IMR-90 (cell line): ENCODE data around the gene IGFBP7. TPM values are rescaled to one million over a fixed set of nuclear protein-coding genes. Genes with fewer than 3 reads are reported as not detected.
A peak's percentile ranks its signal among the peaks of the same experiment; 100 is the strongest.

Experiments
- ATAC-seq: fragments of 200-7000 bp; cut with Tn5 transposase; 2 replicates; pipeline ENCODE4 v1.9.1; 2020; ENCODE audit warnings: low read depth, mild to moderate bottlenecking, moderate library complexity
- BruUV-seq: library from RNA; stranded (reverse); fragments of 400-500 nt; replicated peaks from 2 replicates; lab custom pipeline; 2021; lab: Mats Ljungman, UMichigan
- CTCF ChIA-PET: fragments of 300-600 bp; formaldehyde crosslinking; extraction: SDS; loops from one replicate; lab custom pipeline; 2021; ENCODE audit warnings: antibody characterized with exemption; lab: Yijun Ruan, JAX
- POLR2A ChIA-PET: fragments of 300-600 bp; sonication (Branson Sonifier 250); formaldehyde crosslinking; loops from one replicate; lab custom pipeline; 2022; ENCODE audit warnings: antibody characterized with exemption; ENCODE audit not compliant: unreplicated experiment; lab: Charles Lee
- DNase-seq: peaks from one replicate; pipeline ENCODE4 v3.0.0; 2013
- H2AFZ ChIP-seq: replicated peaks from 2 replicates; pipeline ENCODE3; 2013; ENCODE audit warnings: low read length, mild to moderate bottlenecking; ENCODE audit not compliant: poor library complexity
- H2AK5ac ChIP-seq: 2 replicates; pipeline ENCODE4 v1.6.1; 2013; ENCODE audit warnings: low read depth, low read length, inconsistent platforms
- H2AK9ac ChIP-seq: replicated peaks from 2 replicates; pipeline ENCODE3; 2013; ENCODE audit warnings: mild to moderate bottlenecking, low read depth, low read length, moderate library complexity; ENCODE audit not compliant: poor library complexity
- H2BK120ac ChIP-seq: 2 replicates; pipeline ENCODE4 v1.6.1; 2013; ENCODE audit warnings: low read depth, low read length, inconsistent platforms
- H2BK15ac ChIP-seq: 3 replicates; pipeline ENCODE4 v1.6.1; 2013; ENCODE audit warnings: low read depth, low read length, inconsistent platforms
- H2BK20ac ChIP-seq: 2 replicates; pipeline ENCODE4 v1.6.1; 2013; ENCODE audit warnings: low read depth, mild to moderate bottlenecking, inconsistent platforms, low read length, moderate library complexity
- H2BK5ac ChIP-seq: 2 replicates; pipeline ENCODE4 v1.6.1; 2013; ENCODE audit warnings: mild to moderate bottlenecking, low read depth, low read length, inconsistent platforms; ENCODE audit not compliant: poor library complexity, severe bottlenecking
- H3K14ac ChIP-seq: replicated peaks from 2 replicates; pipeline ENCODE4 v1.6.1; 2013; ENCODE audit warnings: low read depth, low read length, inconsistent platforms
- H3K18ac ChIP-seq: 2 replicates; pipeline ENCODE4 v1.6.1; 2013; ENCODE audit warnings: low read depth, low read length, control low read depth
- H3K23ac ChIP-seq: 2 replicates; pipeline ENCODE4 v1.6.1; 2013; ENCODE audit warnings: low read depth, low read length, inconsistent platforms
- H3K27ac ChIP-seq: 2 replicates; pipeline ENCODE4 v1.5.1; 2013; ENCODE audit warnings: mild to moderate bottlenecking, control low read depth, low read length; ENCODE audit not compliant: insufficient read depth
- H3K27me3 ChIP-seq: 2 replicates; pipeline ENCODE4 v1.6.1; 2013; ENCODE audit warnings: low read length; ENCODE audit not compliant: control insufficient read depth, insufficient read depth
- H3K36me3 ChIP-seq: 2 replicates; pipeline ENCODE4 v1.6.1; 2013; ENCODE audit warnings: low read length, mixed read lengths; ENCODE audit not compliant: control insufficient read depth, insufficient read depth
- H3K4ac ChIP-seq: 2 replicates; pipeline ENCODE4 v1.6.1; 2013; ENCODE audit warnings: low read depth, low read length, inconsistent platforms
- H3K4me1 ChIP-seq: 2 replicates; pipeline ENCODE4 v1.6.1; 2013; ENCODE audit warnings: low read length, mixed read lengths; ENCODE audit not compliant: control insufficient read depth, insufficient read depth
- H3K4me2 ChIP-seq: 2 replicates; pipeline ENCODE4 v1.6.1; 2013; ENCODE audit warnings: low read depth, mild to moderate bottlenecking, control low read depth, low read length, moderate library complexity
- H3K4me3 ChIP-seq: 2 replicates; pipeline ENCODE4 v1.5.1; 2013; ENCODE audit warnings: low read depth, mild to moderate bottlenecking, control low read depth, low read length, moderate library complexity; ENCODE audit not compliant: insufficient read depth
- H3K56ac ChIP-seq: 2 replicates; pipeline ENCODE4 v1.6.1; 2013; ENCODE audit warnings: low read length, inconsistent platforms; ENCODE audit not compliant: insufficient read depth; ENCODE audit errors: extremely low read depth
- H3K79me1 ChIP-seq, 2 experiments: 2 replicates each; pipeline ENCODE4 v1.6.1; 2013; ENCODE audit warnings: low read length in 2 of 2, inconsistent platforms in 1 of 2, low read depth in 1 of 2
- H3K9ac ChIP-seq: 2 replicates; pipeline ENCODE4 v1.6.1; 2013; ENCODE audit warnings: low read depth, low read length, control low read depth
- H3K9me1 ChIP-seq: 2 replicates; pipeline ENCODE4 v1.6.1; 2013; ENCODE audit warnings: low read length, inconsistent platforms; ENCODE audit not compliant: insufficient read depth
- H3K9me3 ChIP-seq: 2 replicates; pipeline ENCODE4 v1.6.1; 2013; ENCODE audit warnings: low read length; ENCODE audit not compliant: control insufficient read depth, insufficient read depth
- H4K20me1 ChIP-seq: 2 replicates; pipeline ENCODE4 v1.6.1; 2013; ENCODE audit warnings: low read length, inconsistent platforms; ENCODE audit not compliant: insufficient read depth
- H4K5ac ChIP-seq: 2 replicates; pipeline ENCODE4 v1.6.1; 2013; ENCODE audit warnings: mild to moderate bottlenecking, low read depth, low read length, control low read depth
- H4K8ac ChIP-seq, 2 experiments: 2 replicates each; pipeline ENCODE4 v1.6.1; 2013; ENCODE audit warnings: low read depth in 2 of 2, low read length in 2 of 2, control low read depth in 1 of 2, inconsistent platforms in 1 of 2
- H4K91ac ChIP-seq: 2 replicates; pipeline ENCODE4 v1.6.1; 2013; ENCODE audit warnings: low read depth, low read length, inconsistent platforms; ENCODE audit not compliant: insufficient read depth
- BHLHE40 ChIP-seq: fragments of 150-350 bp; IDR thresholded peaks from 2 replicates; pipeline ENCODE4 v1.6.1; 2016; ENCODE audit warnings: mild to moderate bottlenecking, low read depth, low read length
- CEBPB ChIP-seq: IDR thresholded peaks from 2 replicates; pipeline ENCODE4 v1.6.1; 2012; ENCODE audit warnings: low read depth, low read length, improper control_type of control experiment
- CHD1 ChIP-seq: IDR thresholded peaks from 2 replicates; pipeline ENCODE4 v1.6.1; 2012; ENCODE audit warnings: low read depth, low read length, improper control_type of control experiment
- FOS ChIP-seq: fragments of 150-350 bp; IDR thresholded peaks from 2 replicates; pipeline ENCODE4 v1.6.1; 2016; ENCODE audit warnings: low read depth, low read length
- MAFK ChIP-seq: IDR thresholded peaks from 2 replicates; pipeline ENCODE4 v1.6.1; 2012; ENCODE audit warnings: low read depth, low read length, improper control_type of control experiment
- MAZ ChIP-seq: IDR thresholded peaks from 2 replicates; pipeline ENCODE4 v1.6.1; 2012; ENCODE audit warnings: low read depth, mild to moderate bottlenecking, low read length, improper control_type of control experiment, moderate library complexity, borderline replicate concordance
- NFE2L2 ChIP-seq: fragments of 150-350 bp; IDR thresholded peaks from 2 replicates; pipeline ENCODE4 v1.6.1; 2016; ENCODE audit warnings: low read depth, mild to moderate bottlenecking, low read length
- POLR2A ChIP-seq: IDR thresholded peaks from 2 replicates; pipeline ENCODE4 v1.6.1; 2012; ENCODE audit warnings: mild to moderate bottlenecking, low read depth, low read length
- RAD21 ChIP-seq: IDR thresholded peaks from 2 replicates; pipeline ENCODE4 v1.6.1; 2012; ENCODE audit warnings: low read length, improper control_type of control experiment
- RCOR1 ChIP-seq: IDR thresholded peaks from 2 replicates; pipeline ENCODE4 v1.6.1; 2012; ENCODE audit warnings: mild to moderate bottlenecking, low read length, improper control_type of control experiment; ENCODE audit not compliant: insufficient replicate concordance
- USF2 ChIP-seq: fragments of 150-350 bp; IDR thresholded peaks from 2 replicates; pipeline ENCODE4 v1.6.1; 2017; ENCODE audit warnings: mild to moderate bottlenecking, antibody characterized with exemption, low read length, low read depth
- dilution Hi-C: fragments of 300-500 bp; cut with HindIII; formaldehyde crosslinking; loops from one replicate; pipeline ENCODE4 v1.14.3; 2018; ENCODE audit warnings: low sequenced_read_pairs; ENCODE audit not compliant: unreplicated experiment
- in situ Hi-C: fragments of 300-500 bp; cut with MboI; formaldehyde crosslinking; loops from 3 replicates; pipeline ENCODE4 v1.14.3; 2019; ENCODE audit warnings: low sequenced_read_pairs, inconsistent platforms, mixed read lengths
- intact Hi-C: fragments of 100-400 bp; cut with micrococcal nuclease; formaldehyde crosslinking; loops from 2 replicates; pipeline ENCODE4 v1.10.0; 2022
- polyA plus RNA-seq, 3 experiments: library from polyadenylated mRNA; depleted of rRNA; stranded (reverse); fragments of >200 nt; gene quantifications; 2 replicates each; pipeline ENCODE4 v1.2.3, GENCODE V29; 2012; ENCODE audit warnings: low replicate concordance in 1 of 3
- total RNA-seq: library from RNA; depleted of rRNA; stranded (reverse); fragments of >200 nt; gene quantifications from 2 replicates; pipeline ENCODE4 v1.2.3, GENCODE V29; 2012
- TF ChIP-seq, protein P1 (sequence below): fragments of 150-350 bp; IDR thresholded peaks from 2 replicates; pipeline ENCODE4 v1.6.1; 2016; ENCODE audit warnings: low read depth, mild to moderate bottlenecking, low read length, moderate library complexity, borderline replicate concordance

Gene IGFBP7
- total and polyA plus RNA-seq, 2 of the 4 experiments (the other 2 are of a cell fraction) = 33.2 to 267 TPM

DNA sequence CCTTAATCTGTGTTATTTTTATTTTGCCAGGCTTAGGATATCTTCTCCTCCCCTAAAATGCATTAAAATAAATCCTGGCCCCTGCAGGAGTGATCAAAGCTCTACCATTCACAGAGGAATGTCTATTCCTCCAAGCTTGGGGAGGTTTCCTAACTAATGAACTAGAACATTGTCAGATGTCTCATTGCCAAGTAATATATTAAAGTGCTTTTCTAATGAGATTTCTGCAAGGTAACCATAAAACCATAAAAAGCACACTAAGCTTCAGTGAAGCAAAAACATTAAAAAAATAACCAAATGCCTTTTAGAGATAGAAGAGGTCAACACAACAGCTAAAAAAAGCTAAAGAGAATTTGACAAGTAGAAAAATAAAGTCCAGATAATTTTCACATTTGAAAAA lies 34.8 kb downstream of the IGFBP7 start:
- no peak overlapping the region for H3K56ac ChIP-seq
- no peak overlapping the region for H2AFZ ChIP-seq
- peak overlapping the region; percentile 85; the same call in 1 of the 2 replicates for H2AK5ac ChIP-seq
- H4K5ac ChIP-seq = no peak overlapping the region
- peak overlapping the region; percentile 72 for H4K91ac ChIP-seq
- no TSS peak for BruUV-seq
- POLR2A ChIA-PET = interaction anchor here (0.6 kb wide), 1 partner anchor 9 kb away, joined by 3 read pairs; no protein-coding TSS in a partner anchor
- H3K14ac ChIP-seq = peak overlapping the region; percentile 82
- H2BK5ac ChIP-seq = peak overlapping the region; percentile 88
- dilution Hi-C loops (no loop called here), in situ Hi-C loops (no loop called here), intact Hi-C loops (no loop called here)
- ATAC-seq = no peak
- H3K4ac ChIP-seq = peak overlapping the region; percentile 78; the same call in 1 of the 2 replicates
- no peak overlapping the region; the same call in 1 of the 2 replicates for H3K18ac ChIP-seq
- H3K9me3 ChIP-seq = no peaks in the 10 kb centered on the region
- TF ChIP-seq CEBPB = no peak
- no peak for TF ChIP-seq USF2
- no peak for TF ChIP-seq NFE2L2
- no peak for TF ChIP-seq CHD1
- no peak for TF ChIP-seq POLR2A
- TF ChIP-seq MAFK = no peak
- TF ChIP-seq BHLHE40 = no peak
- TF ChIP-seq RCOR1 = no peak
- no peak for TF ChIP-seq RAD21
- TF ChIP-seq FOS = no peak
- TF ChIP-seq, protein P1, sequence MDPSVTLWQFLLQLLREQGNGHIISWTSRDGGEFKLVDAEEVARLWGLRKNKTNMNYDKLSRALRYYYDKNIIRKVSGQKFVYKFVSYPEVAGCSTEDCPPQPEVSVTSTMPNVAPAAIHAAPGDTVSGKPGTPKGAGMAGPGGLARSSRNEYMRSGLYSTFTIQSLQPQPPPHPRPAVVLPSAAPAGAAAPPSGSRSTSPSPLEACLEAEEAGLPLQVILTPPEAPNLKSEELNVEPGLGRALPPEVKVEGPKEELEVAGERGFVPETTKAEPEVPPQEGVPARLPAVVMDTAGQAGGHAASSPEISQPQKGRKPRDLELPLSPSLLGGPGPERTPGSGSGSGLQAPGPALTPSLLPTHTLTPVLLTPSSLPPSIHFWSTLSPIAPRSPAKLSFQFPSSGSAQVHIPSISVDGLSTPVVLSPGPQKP = no peak
- no peak for TF ChIP-seq MAZ
- H2AK9ac ChIP-seq = no peak overlapping the region
- no peaks in the 10 kb centered on the region for H3K27me3 ChIP-seq
- H3K4me1 ChIP-seq = peaks cover 17% of the 10 kb centered on the region
- H3K27ac ChIP-seq = no peak overlapping the region
- H4K20me1 ChIP-seq = 0 out of 2 replicates have a peak, but pooled peaks cover 3% of the 10 kb centered on the region
- peak overlapping the region; percentile 90; the same call in 1 of the 3 replicates for H2BK15ac ChIP-seq
- no peak overlapping the region for H3K4me3 ChIP-seq
- no peak overlapping the region for H3K4me2 ChIP-seq
- CTCF ChIA-PET = interaction anchor here (1.2 to 1.8 kb wide), 3 partner anchors 10 to 88 kb away, joined by 4 to 10 read pairs (median 6); no protein-coding TSS in a partner anchor
- peaks cover 42 to 86% of the 10 kb centered on the region in 2 experiments for H3K79me1 ChIP-seq
- H3K9me1 ChIP-seq = peaks cover 24% of the 10 kb centered on the region
- no peaks in the 10 kb centered on the region; the same call in 1 of the 2 replicates for H3K36me3 ChIP-seq
- H2BK20ac ChIP-seq = peak overlapping the region; percentile 51; the same call in 1 of the 2 replicates
- 0 out of 2 replicates have a peak overlapping the region, but pooled peaks have one; percentile 38 for H3K23ac ChIP-seq
- H2BK120ac ChIP-seq = peak overlapping the region; percentile 83
- DNase-seq = no peak
- peak overlapping the region; percentile 49 to 56; a peak in 2 of 4 replicates for H4K8ac ChIP-seq
- H3K9ac ChIP-seq = no peak overlapping the region
